Dendritic cell treated with granulocyte-macrophage colony-stimulating factor and Interleukin-4, amounts not matched to agents 40 ng/mL and 50 ng/mL, for 4 days (primary cell): ENCODE results near the gene EML6.

Experiments used
- H3K27ac Mint-ChIP-seq: one replicate; pipeline ENCODE4 v1.8.0; 2022; ENCODE audit warnings: mild to moderate bottlenecking, mixed read lengths
- H3K27me3 Mint-ChIP-seq: one replicate; pipeline ENCODE4 v1.8.0; 2022; ENCODE audit warnings: mild to moderate bottlenecking, mixed read lengths
- H3K36me3 Mint-ChIP-seq: one replicate; pipeline ENCODE4 v1.8.0; 2022; ENCODE audit warnings: low read depth, mixed read lengths
- H3K4me1 Mint-ChIP-seq: one replicate; pipeline ENCODE4 v1.8.0; 2022; ENCODE audit warnings: low read depth, mixed read lengths
- H3K4me3 Mint-ChIP-seq: one replicate; pipeline ENCODE4 v1.8.0; 2022; ENCODE audit warnings: mild to moderate bottlenecking, moderate library complexity, mixed read lengths
- H3K9me3 Mint-ChIP-seq: one replicate; pipeline ENCODE4 v1.8.0; 2022; ENCODE audit warnings: mixed read lengths
- intact Hi-C: fragments of 100-400 bp; cut with micrococcal nuclease; formaldehyde crosslinking; loops from one replicate; pipeline ENCODE4 v1.15.0; 2022

The EML6 gene

DNA sequence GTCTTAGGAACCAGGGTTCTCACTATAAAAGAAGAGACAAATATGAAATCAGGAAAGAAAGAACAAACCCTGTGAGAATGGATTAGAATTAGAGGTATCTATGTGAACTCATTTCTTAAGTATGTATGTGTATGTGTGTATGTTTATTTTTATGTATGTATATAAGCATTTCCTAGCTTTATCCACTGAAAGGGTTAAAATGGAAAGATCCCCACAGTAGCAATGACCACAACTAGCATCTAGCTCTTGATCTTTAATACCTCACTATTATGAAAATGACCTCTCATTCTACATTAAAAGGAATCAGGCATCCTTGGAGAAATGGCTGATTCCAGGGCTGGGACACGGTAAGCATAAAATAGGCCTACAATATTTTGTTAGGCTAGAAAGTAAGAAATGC, 295.2 kb downstream of the EML6 start:
- peak overlapping the region; percentile 79 for H3K27ac Mint-ChIP-seq
- H3K36me3 Mint-ChIP-seq, result no peaks in the 10 kb centered on the region
- no peaks in the 10 kb centered on the region for H3K27me3 Mint-ChIP-seq
- H3K4me1 Mint-ChIP-seq, result peaks cover 44% of the 10 kb centered on the region
- H3K9me3 Mint-ChIP-seq, result no peaks in the 10 kb centered on the region
- intact Hi-C loops, result loop anchor here (2.0 to 10.0 kb wide), 2 partner anchors 28 to 294 kb away; partner anchors contain the start of gene EML6
- no peak overlapping the region for H3K4me3 Mint-ChIP-seq

GRCh38 chr2:55019526-55020258, 296.2 kb downstream of the EML6 start:
- Mint-ChIP-seq H3K27me3 (no peaks in the 10 kb centered on the region), H3K9me3 (no peaks in the 10 kb centered on the region), H3K36me3 (no peaks in the 10 kb centered on the region), H3K4me1 (peaks cover 39% of the 10 kb centered on the region), H3K27ac (peak overlapping the region; percentile 79), H3K4me3 (peak overlapping the region; percentile 41)
- intact Hi-C loops, result loop anchor here (2.0 to 10.0 kb wide), 2 partner anchors 27 to 295 kb away; partner anchors contain the start of gene EML6
